Breast epithelium (tissue), 3 donors: Measurements from ENCODE around the gene IGFBP4.

Experiments
- CTCF ChIP-seq, 3 donors: fragments of 450-650 bp; IDR thresholded peaks; one replicate each; pipeline ENCODE4 v1.5.1; 2016 to 2017; ENCODE audit warnings: antibody characterized with exemption in 3 of 3, mild to moderate bottlenecking in 3 of 3, moderate library complexity in 3 of 3
- POLR2A ChIP-seq: fragments of 450-650 bp; IDR thresholded peaks from one replicate; pipeline ENCODE4 v1.6.1; 2016; ENCODE audit warnings: antibody characterized with exemption, mild to moderate bottlenecking, moderate library complexity

DNA sequence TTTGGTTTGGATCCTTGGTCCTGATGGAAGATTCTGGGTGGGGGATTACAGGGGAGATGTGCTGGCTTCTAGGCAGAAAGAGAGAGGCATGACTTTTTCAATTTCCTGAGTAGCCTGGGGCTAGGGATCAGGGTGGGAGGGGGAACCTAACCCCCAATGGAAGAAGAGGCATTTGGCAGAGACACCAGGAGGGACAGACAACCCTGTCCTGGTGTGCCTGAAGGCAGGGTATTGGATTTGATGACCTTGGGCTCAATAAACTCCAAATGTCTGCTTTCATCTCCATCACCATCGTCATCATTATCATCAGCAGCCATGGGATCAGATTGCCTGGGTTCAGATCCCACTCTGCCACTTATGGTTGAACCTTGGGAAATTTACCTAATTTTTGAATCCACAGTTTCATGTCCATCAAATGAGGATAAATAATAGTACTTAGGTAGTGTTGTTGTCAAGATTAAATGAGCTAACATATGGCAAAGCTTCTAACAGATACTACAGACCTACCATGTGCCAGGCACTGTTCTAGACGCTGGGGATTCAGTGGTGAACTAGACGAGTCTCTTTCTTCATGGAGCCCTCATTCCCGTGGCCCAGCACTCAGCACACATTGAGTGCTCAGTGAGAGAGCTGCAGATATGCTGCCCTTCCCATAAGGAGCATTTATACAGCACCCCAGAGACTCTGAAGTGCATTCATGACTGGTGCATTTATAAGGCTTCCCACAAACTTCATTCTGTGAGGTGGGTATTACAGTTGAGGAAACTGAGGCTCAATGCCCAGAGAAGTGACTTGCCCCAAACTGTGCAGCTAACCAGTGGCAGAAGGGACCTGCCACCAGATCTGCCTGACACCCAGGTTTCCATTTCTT is 26.8 kb downstream of the IGFBP4 start:
- TF ChIP-seq CTCF (IDR thresholded peaks at IDR 0.05) (no peak), POLR2A (no peak)
